Measurements from ENCODE around the gene ATF1. TPM values are rescaled to one million over a fixed set of nuclear protein-coding genes. Genes with fewer than 3 reads are reported as not detected.

ATF1 gene
- total RNA-seq, 1 donor from 2014 or later = 7.1 TPM

- Mint-ChIP-seq H3K36me3 (ENCODE audit: unreplicated experiment) (peaks cover 4% of the 10 kb centered on the region), H3K4me3 (ENCODE audit: unreplicated experiment) (no peak overlapping the region), H3K4me1 (ENCODE audit: low read depth, unreplicated experiment) (no peaks in the 10 kb centered on the region), H3K27me3 (ENCODE audit: unreplicated experiment) (peaks cover 5% of the 10 kb centered on the region), H3K27ac (ENCODE audit: unreplicated experiment) (no peak overlapping the region), H3K9me3 (ENCODE audit: unreplicated experiment) (no peaks in the 10 kb centered on the region)
- TF ChIP-seq, protein P1, sequence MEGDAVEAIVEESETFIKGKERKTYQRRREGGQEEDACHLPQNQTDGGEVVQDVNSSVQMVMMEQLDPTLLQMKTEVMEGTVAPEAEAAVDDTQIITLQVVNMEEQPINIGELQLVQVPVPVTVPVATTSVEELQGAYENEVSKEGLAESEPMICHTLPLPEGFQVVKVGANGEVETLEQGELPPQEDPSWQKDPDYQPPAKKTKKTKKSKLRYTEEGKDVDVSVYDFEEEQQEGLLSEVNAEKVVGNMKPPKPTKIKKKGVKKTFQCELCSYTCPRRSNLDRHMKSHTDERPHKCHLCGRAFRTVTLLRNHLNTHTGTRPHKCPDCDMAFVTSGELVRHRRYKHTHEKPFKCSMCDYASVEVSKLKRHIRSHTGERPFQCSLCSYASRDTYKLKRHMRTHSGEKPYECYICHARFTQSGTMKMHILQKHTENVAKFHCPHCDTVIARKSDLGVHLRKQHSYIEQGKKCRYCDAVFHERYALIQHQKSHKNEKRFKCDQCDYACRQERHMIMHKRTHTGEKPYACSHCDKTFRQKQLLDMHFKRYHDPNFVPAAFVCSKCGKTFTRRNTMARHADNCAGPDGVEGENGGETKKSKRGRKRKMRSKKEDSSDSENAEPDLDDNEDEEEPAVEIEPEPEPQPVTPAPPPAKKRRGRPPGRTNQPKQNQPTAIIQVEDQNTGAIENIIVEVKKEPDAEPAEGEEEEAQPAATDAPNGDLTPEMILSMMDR (IDR thresholded peaks at IDR 0.05; ENCODE audit: partially characterized antibody, unreplicated experiment) = no peak
- no peak for DNase-seq
Observed at GRCh38 chr12:50772470-50772869, 8.6 kb downstream of the ATF1 start.

- H3K4me1 Mint-ChIP-seq (ENCODE audit: low read depth, unreplicated experiment) = no peaks in the 10 kb centered on the region
- H3K27me3 Mint-ChIP-seq (ENCODE audit: unreplicated experiment) = peaks cover 5% of the 10 kb centered on the region
- TF ChIP-seq, protein P1 (IDR thresholded peaks at IDR 0.05; ENCODE audit: partially characterized antibody, unreplicated experiment) = no peak
- no peak overlapping the region for H3K27ac Mint-ChIP-seq (ENCODE audit: unreplicated experiment)
- H3K4me3 Mint-ChIP-seq (ENCODE audit: unreplicated experiment) = no peak overlapping the region
- DNase-seq = no peak
- H3K9me3 Mint-ChIP-seq (ENCODE audit: unreplicated experiment) = no peaks in the 10 kb centered on the region
- peaks cover 4% of the 10 kb centered on the region for H3K36me3 Mint-ChIP-seq (ENCODE audit: unreplicated experiment)
Observed at GRCh38 chr12:50772877-50773276, 9.0 kb downstream of the ATF1 start.

DNA sequence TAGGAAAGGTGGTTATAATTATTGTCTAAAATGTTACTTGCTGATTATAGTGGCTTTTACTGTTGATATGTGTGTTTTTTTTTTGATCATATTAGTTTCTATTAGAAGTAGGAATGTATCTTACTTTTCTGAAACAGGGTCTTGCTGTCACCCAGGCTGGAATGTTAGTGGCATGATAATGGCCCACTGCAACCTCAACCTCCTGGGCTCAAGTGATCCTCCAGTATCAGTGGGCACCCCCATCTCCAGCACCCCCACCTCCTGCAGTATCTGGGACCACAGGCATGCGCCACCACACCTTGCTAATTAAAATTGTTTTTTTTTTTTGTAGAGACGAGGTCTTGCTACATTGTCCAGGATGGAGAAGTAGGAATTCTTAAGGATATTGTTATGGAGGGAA is 11.3 kb downstream of the ATF1 start:
- peaks cover 5% of the 10 kb centered on the region for H3K27me3 Mint-ChIP-seq (ENCODE audit: unreplicated experiment)
- no peaks in the 10 kb centered on the region for H3K4me1 Mint-ChIP-seq (ENCODE audit: low read depth, unreplicated experiment)
- H3K27ac Mint-ChIP-seq (ENCODE audit: unreplicated experiment) = no peak overlapping the region
- no peaks in the 10 kb centered on the region for H3K9me3 Mint-ChIP-seq (ENCODE audit: unreplicated experiment)
- peaks cover 4% of the 10 kb centered on the region for H3K36me3 Mint-ChIP-seq (ENCODE audit: unreplicated experiment)
- TF ChIP-seq, protein P1 (IDR thresholded peaks at IDR 0.05; ENCODE audit: partially characterized antibody, unreplicated experiment) = no peak
- H3K4me3 Mint-ChIP-seq (ENCODE audit: unreplicated experiment) = no peak overlapping the region
- no peak for DNase-seq

- no peak overlapping the region for H3K4me3 Mint-ChIP-seq (ENCODE audit: unreplicated experiment)
- TF ChIP-seq, protein P1 (IDR thresholded peaks at IDR 0.05; ENCODE audit: partially characterized antibody, unreplicated experiment) = no peak
- H3K27me3 Mint-ChIP-seq (ENCODE audit: unreplicated experiment) = peaks cover 5% of the 10 kb centered on the region
- no peaks in the 10 kb centered on the region for H3K36me3 Mint-ChIP-seq (ENCODE audit: unreplicated experiment)
- H3K27ac Mint-ChIP-seq (ENCODE audit: unreplicated experiment) = no peak overlapping the region
- H3K4me1 Mint-ChIP-seq (ENCODE audit: low read depth, unreplicated experiment) = no peaks in the 10 kb centered on the region
- H3K9me3 Mint-ChIP-seq (ENCODE audit: unreplicated experiment) = no peaks in the 10 kb centered on the region
- no peak for DNase-seq
Observed at GRCh38 chr12:50776749-50777728, 13.1 kb downstream of the ATF1 start.
